GM19328 (cell line): Measurements from ENCODE around the gene EZH2.

Experiments used
- ATAC-seq: cut with Tn5 transposase; IDR thresholded peaks from one replicate; pipeline ENCODE4 v1.9.1; 2021; ENCODE audit warnings: mild to moderate bottlenecking, moderate library complexity; ENCODE audit not compliant: unreplicated experiment

EZH2 gene

GRCh38 chr7:148813890-148814289 lies 70.2 kb downstream of the EZH2 start:
- no peak for ATAC-seq

GRCh38 chr7:148811892-148812291 lies 72.2 kb downstream of the EZH2 start:
- ATAC-seq = no peak

- no peak for ATAC-seq
Measured at GRCh38 chr7:148809856-148810255, 74.2 kb downstream of the EZH2 start.

- no peak for ATAC-seq
Measured at GRCh38 chr7:148807436-148807835, 76.7 kb downstream of the EZH2 start.

- ATAC-seq = no peak
Measured at GRCh38 chr7:148806187-148806586, 77.9 kb downstream of the EZH2 start.

- ATAC-seq = no peak
Measured at GRCh38 chr7:148804343-148805235, 79.5 kb downstream of the EZH2 start.

GRCh38 chr7:148803094-148803493 lies 81.0 kb downstream of the EZH2 start:
- ATAC-seq = no peak

- ATAC-seq = no peak
Measured at GRCh38 chr7:148802101-148802493, 82.0 kb downstream of the EZH2 start.

- ATAC-seq = no peak
Measured at GRCh38 chr7:148800677-148801076, 83.4 kb downstream of the EZH2 start.

- ATAC-seq = no peak
Measured at GRCh38 chr7:148799893-148800555, 84.1 kb downstream of the EZH2 start.

- ATAC-seq = no peak
Measured at GRCh38 chr7:148796841-148797240, 87.2 kb downstream of the EZH2 start.

- no peak for ATAC-seq
Measured at GRCh38 chr7:148794476-148794875, 89.6 kb downstream of the EZH2 start.

GRCh38 chr7:148793590-148793989 lies 90.5 kb downstream of the EZH2 start:
- ATAC-seq = no peak

- ATAC-seq = no peak
Measured at GRCh38 chr7:148791546-148791945, 92.5 kb downstream of the EZH2 start.

GRCh38 chr7:148790850-148791249 lies 93.2 kb downstream of the EZH2 start:
- no peak for ATAC-seq

- no peak for ATAC-seq
Measured at GRCh38 chr7:148790131-148790726, 93.9 kb downstream of the EZH2 start.

GRCh38 chr7:148789220-148789619 lies 94.9 kb downstream of the EZH2 start:
- no peak for ATAC-seq

- ATAC-seq = no peak
Measured at GRCh38 chr7:148787571-148788295, 96.4 kb downstream of the EZH2 start.

GRCh38 chr7:148783801-148784527 lies 100.1 kb downstream of the EZH2 start:
- no peak for ATAC-seq

GRCh38 chr7:148782757-148783456 lies 101.2 kb downstream of the EZH2 start:
- ATAC-seq = no peak
